ENCODE results near the gene ZYX.

The ZYX gene

GRCh38 chr7:143355450-143356385, 25.4 kb upstream of the ZYX start:
- DNase-seq (ENCODE audit: low read depth): peak; percentile 47
- peak; percentile 31 for TF ChIP-seq CTCF (conservative IDR thresholded peaks at IDR 0.05; ENCODE audit: low read depth, low read length)
- no peak overlapping the region for H3K4me3 ChIP-seq (ENCODE audit: low read depth, low read length)

- TF ChIP-seq CTCF (conservative IDR thresholded peaks at IDR 0.05; ENCODE audit: low read depth, low read length): no peak
- H3K4me3 ChIP-seq (ENCODE audit: low read depth, low read length): no peak overlapping the region
- DNase-seq (ENCODE audit: low read depth): no peak
These were observed 24.6 kb upstream of the ZYX start for GRCh38 chr7:143356414-143357050.

- no peak for TF ChIP-seq CTCF (conservative IDR thresholded peaks at IDR 0.05; ENCODE audit: low read depth, low read length)
- DNase-seq (ENCODE audit: low read depth): no peak
- no peak overlapping the region for H3K4me3 ChIP-seq (ENCODE audit: low read depth, low read length)
These were observed 22.5 kb upstream of the ZYX start for GRCh38 chr7:143358626-143359025.

- no peak for TF ChIP-seq CTCF (conservative IDR thresholded peaks at IDR 0.05; ENCODE audit: low read depth, low read length)
- DNase-seq (ENCODE audit: low read depth): no peak
- no peak overlapping the region for H3K4me3 ChIP-seq (ENCODE audit: low read depth, low read length)
These were observed 21.3 kb upstream of the ZYX start for GRCh38 chr7:143359771-143360353.

GRCh38 chr7:143360788-143361551, 20.2 kb upstream of the ZYX start:
- no peak for TF ChIP-seq CTCF (conservative IDR thresholded peaks at IDR 0.05; ENCODE audit: low read depth, low read length)
- no peak for DNase-seq (ENCODE audit: low read depth)
- no peak overlapping the region for H3K4me3 ChIP-seq (ENCODE audit: low read depth, low read length)

- peak overlapping the region; percentile 56 for H3K4me3 ChIP-seq (ENCODE audit: low read depth, low read length)
- TF ChIP-seq CTCF (conservative IDR thresholded peaks at IDR 0.05; ENCODE audit: low read depth, low read length): no peak
- DNase-seq (ENCODE audit: low read depth): no peak
These were observed 19.5 kb upstream of the ZYX start for GRCh38 chr7:143361552-143362130.
